Hepatocyte (in vitro differentiated cells): ENCODE measurements around the gene EPB41L4B. TPM values are rescaled to one million over a fixed set of nuclear protein-coding genes. Genes with fewer than 3 reads are reported as not detected.
A peak's percentile ranks its signal among the peaks of the same experiment; 100 is the strongest.

ENCODE experiments used
- DNase-seq: peaks from one replicate; pipeline ENCODE4 v3.0.0-alpha.2; 2016; ENCODE audit warnings: low spot score
- H2AFZ ChIP-seq: fragments of 200-600 bp; sonication (generic); 2 replicates; pipeline ENCODE4 v1.6.0; 2016; ENCODE audit warnings: antibody characterized with exemption, mild to moderate bottlenecking
- H3K27ac ChIP-seq: fragments of 200-600 bp; sonication (generic); 2 replicates; pipeline ENCODE4 v1.5.1; 2016; ENCODE audit warnings: mild to moderate bottlenecking
- H3K27me3 ChIP-seq: fragments of 200-600 bp; sonication (generic); 2 replicates; pipeline ENCODE4 v1.6.1; 2016
- H3K36me3 ChIP-seq: fragments of 200-600 bp; sonication (generic); replicated peaks from 2 replicates; pipeline ENCODE4 v1.5.1; 2016; ENCODE audit warnings: low read depth; ENCODE audit not compliant: insufficient read depth
- H3K4me1 ChIP-seq: fragments of 200-600 bp; sonication (generic); 2 replicates; pipeline ENCODE4 v1.5.1; 2016; ENCODE audit warnings: mild to moderate bottlenecking, moderate library complexity; ENCODE audit not compliant: insufficient read depth
- H3K4me2 ChIP-seq: fragments of 200-600 bp; sonication (generic); 2 replicates; pipeline ENCODE4 v1.6.0; 2016
- H3K4me3 ChIP-seq: fragments of 200-600 bp; sonication (generic); 2 replicates; pipeline ENCODE4 v1.5.1; 2016; ENCODE audit warnings: mild to moderate bottlenecking
- H3K79me2 ChIP-seq: fragments of 200-600 bp; sonication (generic); 2 replicates; pipeline ENCODE4 v1.6.0; 2017; ENCODE audit warnings: mild to moderate bottlenecking
- H3K9me2 ChIP-seq: fragments of 200-600 bp; sonication (generic); replicated peaks from 2 replicates; pipeline ENCODE4 v1.6.0; 2017; ENCODE audit warnings: mild to moderate bottlenecking; ENCODE audit not compliant: insufficient read depth
- H3K9me3 ChIP-seq: fragments of 200-600 bp; sonication (generic); 2 replicates; pipeline ENCODE4 v1.5.1; 2016; ENCODE audit warnings: low read depth, mild to moderate bottlenecking
- H4K20me1 ChIP-seq: fragments of 200-600 bp; sonication (generic); 2 replicates; pipeline ENCODE4 v1.6.0; 2016; ENCODE audit warnings: mild to moderate bottlenecking; ENCODE audit not compliant: insufficient read depth, poor library complexity, severe bottlenecking
- CTCF ChIP-seq: fragments of 200-600 bp; sonication (generic); IDR thresholded peaks from 2 replicates; pipeline ENCODE4 v1.5.1; 2016; ENCODE audit warnings: antibody characterized with exemption, mild to moderate bottlenecking; ENCODE audit not compliant: poor library complexity
- EZH2 ChIP-seq: fragments of 200-600 bp; sonication (generic); IDR thresholded peaks from 2 replicates; pipeline ENCODE4 v1.6.1; 2016; ENCODE audit warnings: antibody characterized with exemption, mild to moderate bottlenecking, borderline replicate concordance
- EZH2phosphoT487 ChIP-seq: fragments of 200-600 bp; sonication (generic); IDR thresholded peaks from one replicate; pipeline ENCODE4 v1.6.1; 2018; ENCODE audit warnings: antibody characterized with exemption, mild to moderate bottlenecking, low read depth, moderate library complexity; ENCODE audit not compliant: unreplicated experiment, severe bottlenecking
- WGBS: methylation state at CpG from one replicate; pipeline ENCODE4 v1.1.6; 2016; ENCODE audit warnings: low lambda C conversion rate; ENCODE audit errors: missing lambda C conversion rate; 5-methylcytosine and 5-hydroxymethylcytosine counted together
- polyA plus RNA-seq: library from polyadenylated mRNA; unstranded; fragments of >200 nt; fragmentation: Nextera tagmentation; extraction: Ambion mirVana; gene quantifications from 2 replicates; pipeline ENCODE4 v1.2.1, GENCODE V29; 2016
- total RNA-seq: library from RNA; depleted of rRNA; stranded (reverse); fragments of >200 nt; gene quantifications from 2 replicates; pipeline ENCODE4 v1.2.3, GENCODE V29; 2014

EPB41L4B gene
- total and polyA plus RNA-seq, 2 experiments from 2014 or later, result 11.1 to 20.6 TPM

GRCh38 chr9:109245310-109245897 lies 75.5 kb downstream of the EPB41L4B start:
- no peaks in the 10 kb centered on the region for H3K36me3 ChIP-seq
- H3K9me3 ChIP-seq, result no peaks in the 10 kb centered on the region
- H3K27ac ChIP-seq, result no peak overlapping the region
- no peaks in the 10 kb centered on the region for H3K9me2 ChIP-seq
- no peaks in the 10 kb centered on the region for H3K79me2 ChIP-seq
- H2AFZ ChIP-seq, result no peak overlapping the region
- no peaks in the 10 kb centered on the region for H3K27me3 ChIP-seq
- no peak for DNase-seq
- H3K4me1 ChIP-seq, result peaks cover 11% of the 10 kb centered on the region
- TF ChIP-seq EZH2 (no peak), EZH2phosphoT487 (no peak), CTCF (no peak)
- H4K20me1 ChIP-seq, result no peaks in the 10 kb centered on the region
- no peak overlapping the region for H3K4me3 ChIP-seq
- H3K4me2 ChIP-seq, result no peak overlapping the region
- 96% methylated on average over 6 of the region's 6 CpGs for WGBS

DNA sequence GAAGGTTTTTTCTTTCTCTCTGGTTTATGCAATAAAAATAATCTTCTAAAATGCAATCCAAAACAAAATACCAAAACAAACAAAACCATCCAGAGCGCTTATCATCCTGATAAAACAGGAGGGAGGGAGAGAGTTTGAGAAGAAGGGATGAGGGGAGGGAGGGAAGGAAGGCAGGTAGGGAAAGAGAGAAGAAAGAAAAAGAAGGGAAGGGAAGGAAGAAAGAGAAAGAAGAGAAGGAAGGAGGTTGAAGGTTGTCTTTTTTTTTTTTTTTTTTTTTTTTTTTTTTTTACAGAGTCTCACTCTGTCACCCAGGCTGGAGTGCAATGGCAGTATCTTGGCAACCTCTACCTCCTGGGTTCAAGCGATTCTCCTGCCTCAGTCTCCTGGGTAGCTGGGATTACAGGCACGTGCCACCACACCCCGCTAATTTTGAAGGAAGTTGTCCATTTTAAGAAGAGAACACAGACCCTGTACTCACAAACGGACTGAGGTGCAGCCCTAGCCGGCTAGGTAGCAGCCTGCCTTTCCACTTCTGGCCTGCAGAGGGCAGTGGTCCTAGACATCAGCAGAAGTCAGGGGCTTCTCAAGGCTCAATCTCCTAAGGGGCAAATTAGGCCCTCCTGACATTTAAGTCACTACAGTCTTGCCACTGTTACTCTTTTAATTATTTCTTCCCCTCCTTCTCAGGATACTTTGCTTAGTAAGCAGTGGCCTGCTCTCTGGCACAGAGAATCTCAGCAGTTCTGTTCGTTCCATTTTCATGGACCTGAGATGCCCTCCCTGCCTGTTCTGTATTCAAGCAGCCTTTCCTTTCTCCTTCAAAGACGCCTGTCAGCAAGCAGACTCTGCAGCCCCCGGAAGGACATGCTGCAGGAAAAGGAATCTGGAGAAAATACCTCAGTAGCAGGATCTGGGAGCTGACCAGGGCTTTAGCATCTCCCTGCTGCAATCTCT lies 76.4 kb downstream of the EPB41L4B start:
- TF ChIP-seq EZH2phosphoT487 (no peak), EZH2 (no peak), CTCF (peak; percentile 87)
- Histone ChIP-seq H4K20me1 (no peaks in the 10 kb centered on the region), H3K79me2 (no peaks in the 10 kb centered on the region), H3K4me1 (peaks cover 6% of the 10 kb centered on the region), H3K4me3 (no peak overlapping the region), H3K9me3 (no peaks in the 10 kb centered on the region), H3K27ac (no peak overlapping the region), H2AFZ (no peak overlapping the region), H3K36me3 (no peaks in the 10 kb centered on the region), H3K27me3 (no peaks in the 10 kb centered on the region), H3K9me2 (no peaks in the 10 kb centered on the region), H3K4me2 (no peak overlapping the region)
- whole genome bisulfite sequencing, result 35% methylated on average over 9 of the region's 9 CpGs
- DNase-seq, result peak; percentile 85

DNA sequence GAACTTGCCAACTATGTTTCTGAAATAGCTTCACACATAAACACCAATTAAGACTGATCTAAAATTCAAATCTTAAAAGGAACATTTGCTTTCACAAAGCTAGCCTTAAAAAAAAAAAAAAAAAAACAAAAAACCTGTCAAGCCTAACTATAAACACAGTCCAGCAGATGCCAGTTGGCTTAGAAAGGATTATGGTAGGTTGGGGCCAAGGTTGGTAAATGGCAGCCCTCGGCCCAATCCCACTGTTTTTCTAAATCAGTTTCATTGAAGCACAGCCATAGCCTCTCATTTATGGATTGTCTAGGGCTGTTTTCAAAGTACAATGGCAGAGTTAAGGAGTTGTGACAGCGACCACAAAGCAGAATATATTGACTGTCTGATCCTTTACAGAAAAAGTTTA lies 78.1 kb downstream of the EPB41L4B start:
- H3K9me3 ChIP-seq, result no peaks in the 10 kb centered on the region
- H2AFZ ChIP-seq, result no peak overlapping the region
- no peaks in the 10 kb centered on the region for H3K9me2 ChIP-seq
- H3K4me1 ChIP-seq, result peaks cover 6% of the 10 kb centered on the region
- H4K20me1 ChIP-seq, result no peaks in the 10 kb centered on the region
- H3K4me2 ChIP-seq, result no peak overlapping the region
- H3K36me3 ChIP-seq, result no peaks in the 10 kb centered on the region
- no peaks in the 10 kb centered on the region for H3K27me3 ChIP-seq
- DNase-seq, result no peak
- no peak overlapping the region for H3K27ac ChIP-seq
- no peaks in the 10 kb centered on the region for H3K79me2 ChIP-seq
- no peak for TF ChIP-seq EZH2
- TF ChIP-seq CTCF, result no peak
- no peak for TF ChIP-seq EZH2phosphoT487
- 53% methylated on average over 2 of the region's 2 CpGs for WGBS
- no peak overlapping the region for H3K4me3 ChIP-seq
